Keratinocyte (primary cell): ENCODE data around the gene HS3ST3B1.

Experiments
- CTCF ChIP-seq, 3 experiments: IDR thresholded peaks in 1 of 3; conservative IDR thresholded peaks in 1 of 3; optimal IDR thresholded peaks in 1 of 3; 2 replicates in 2 of 3; 3 replicates in 1 of 3; pipeline versions ENCODE3 to v1.5.1; 2011; ENCODE audit warnings: low read length in 3 of 3, mild to moderate bottlenecking in 3 of 3, moderate library complexity in 2 of 3, control low read depth in 1 of 3, inconsistent platforms in 1 of 3; ENCODE audit not compliant: insufficient read depth in 2 of 3; ENCODE audit errors: extremely low read depth in 1 of 3
- EZH2 ChIP-seq: IDR thresholded peaks from one replicate; pipeline ENCODE4 v1.6.1; 2012; ENCODE audit warnings: inconsistent platforms, mild to moderate bottlenecking, low read length, moderate library complexity

- TF ChIP-seq CTCF (optimal IDR thresholded peaks at IDR 0.05 in 1 of 3, IDR thresholded peaks at IDR 0.05 in 1 of 3, conservative IDR thresholded peaks at IDR 0.05 in 1 of 3; ENCODE audit: extremely low read depth in 1 of 3, insufficient read depth in 2 of 3, low read length in 3 of 3) (no peak), EZH2 (no peak)
Observed at GRCh38 chr17:14318918-14319205, 18.0 kb downstream of the HS3ST3B1 start.
